OCI-LY7 (cell line): ENCODE results near the gene HPF1.

ENCODE experiments used
- CTCF ChIP-seq: fragments of 200-600 bp; sonication (generic); conservative IDR thresholded peaks from 2 replicates; pipeline ENCODE4 v1.5.1; 2014; ENCODE audit warnings: mild to moderate bottlenecking, antibody characterized with exemption, low read length, moderate library complexity, mixed read lengths
- EZH2phosphoT487 ChIP-seq: fragments of 200-600 bp; sonication (generic); IDR thresholded peaks from 2 replicates; pipeline ENCODE4 v1.6.1; 2018; ENCODE audit warnings: low read depth, borderline replicate concordance, mild to moderate bottlenecking, mixed run types, antibody characterized with exemption, low read length, moderate library complexity, mixed read lengths

- TF ChIP-seq EZH2phosphoT487 (no peak), CTCF (peak; percentile 54)
Measured at GRCh38 chr4:169791527-169792156, 33.9 kb upstream of the HPF1 start.
